KMS-11 (cell line): ENCODE results near the gene ELANE.
"Not testable (repeated sequence)": the region's sequence is repeated elsewhere in the genome, so short reads cannot be mapped to it uniquely, and the experiment has no call there.

Experiments used
- H2AFZ ChIP-seq: fragments of 200-600 bp; sonication (generic); 2 replicates; pipeline ENCODE4 v1.6.1; 2016; ENCODE audit warnings: antibody characterized with exemption, mixed run types, low read depth
- H3K27ac ChIP-seq: fragments of 200-600 bp; sonication (generic); 2 replicates; pipeline ENCODE4 v1.6.1; 2016; ENCODE audit warnings: mild to moderate bottlenecking, mixed run types
- H3K27me3 ChIP-seq: fragments of 200-600 bp; sonication (generic); 2 replicates; pipeline ENCODE4 v1.6.1; 2017; ENCODE audit warnings: mild to moderate bottlenecking, low read depth, mixed run types, moderate library complexity; ENCODE audit not compliant: insufficient read depth
- H3K36me3 ChIP-seq: fragments of 200-600 bp; sonication (generic); 2 replicates; pipeline ENCODE4 v1.6.1; 2017; ENCODE audit warnings: mild to moderate bottlenecking, mixed run types; ENCODE audit not compliant: insufficient read depth
- H3K4me1 ChIP-seq: fragments of 200-600 bp; sonication (generic); 2 replicates; pipeline ENCODE4 v1.6.1; 2016; ENCODE audit warnings: mild to moderate bottlenecking, low read depth, mixed run types; ENCODE audit not compliant: poor library complexity, severe bottlenecking
- H3K4me2 ChIP-seq: fragments of 200-600 bp; sonication (generic); 2 replicates; pipeline ENCODE4 v1.7.0; 2016; ENCODE audit warnings: mild to moderate bottlenecking, mixed run types
- H3K4me3 ChIP-seq: fragments of 200-600 bp; sonication (generic); IDR thresholded peaks from 2 replicates; pipeline ENCODE4 v1.6.1; 2017; ENCODE audit warnings: low read depth, low read length, mixed read lengths; ENCODE audit not compliant: insufficient read depth
- H3K79me2 ChIP-seq: fragments of 200-600 bp; sonication (generic); 2 replicates; pipeline ENCODE4 v1.6.1; 2016; ENCODE audit warnings: low read depth, mixed run types; ENCODE audit not compliant: insufficient read depth
- H3K9ac ChIP-seq: fragments of 200-600 bp; sonication (generic); 2 replicates; pipeline ENCODE4 v1.6.1; 2016; ENCODE audit warnings: mild to moderate bottlenecking, mixed run types
- H4K20me1 ChIP-seq: fragments of 200-600 bp; sonication (generic); 2 replicates; pipeline ENCODE4 v1.6.1; 2016; ENCODE audit warnings: mild to moderate bottlenecking, mixed run types; ENCODE audit not compliant: insufficient read depth
- CTCF ChIP-seq: fragments of 200-600 bp; sonication (generic); conservative IDR thresholded peaks from 2 replicates; pipeline ENCODE4 v1.6.1; 2017; ENCODE audit warnings: low read depth, mild to moderate bottlenecking, antibody characterized with exemption, low read length, moderate library complexity, mixed read lengths

The ELANE gene

GRCh38 chr19:848386-848921 lies 3.6 kb upstream of the ELANE start:
- H3K4me2 ChIP-seq: peak overlapping the region; percentile 96; the same call in 1 of the 2 replicates

GRCh38 chr19:849195-849594 lies 2.9 kb upstream of the ELANE start:
- H3K4me2 ChIP-seq, H3K4me3 ChIP-seq, H2AFZ ChIP-seq, H3K36me3 ChIP-seq, H3K27me3 ChIP-seq, H4K20me1 ChIP-seq, H3K9ac ChIP-seq, H3K27ac ChIP-seq: not testable (repeated sequence)
- peaks cover 25% of the 10 kb centered on the region for H3K4me1 ChIP-seq
- H3K79me2 ChIP-seq: peaks cover 21% of the 10 kb centered on the region

More at GRCh38 chr19:848386-848921, 3.6 kb upstream of the ELANE start:
- Histone ChIP-seq H3K9ac (no peak overlapping the region), H2AFZ (no peak overlapping the region), H4K20me1 (no peaks in the 10 kb centered on the region), H3K4me3 (no peak overlapping the region), H3K27ac (no peak overlapping the region), H3K36me3 (no peaks in the 10 kb centered on the region), H3K27me3 (no peaks in the 10 kb centered on the region), H3K4me1 (peaks cover 30% of the 10 kb centered on the region), H3K79me2 (peaks cover 21% of the 10 kb centered on the region)
- no peak for TF ChIP-seq CTCF

GRCh38 chr19:850221-850978 lies 1.7 kb upstream of the ELANE start:
- peaks cover 21% of the 10 kb centered on the region for H3K79me2 ChIP-seq
- no peak overlapping the region for H3K4me2 ChIP-seq
- no peaks in the 10 kb centered on the region for H4K20me1 ChIP-seq
- H2AFZ ChIP-seq: no peak overlapping the region
- no peak overlapping the region for H3K4me3 ChIP-seq
- H3K4me1 ChIP-seq: peaks cover 15% of the 10 kb centered on the region
- H3K36me3 ChIP-seq: no peaks in the 10 kb centered on the region
- no peak overlapping the region for H3K9ac ChIP-seq
- peaks cover 8% of the 10 kb centered on the region; the same call in 1 of the 2 replicates for H3K27me3 ChIP-seq
- no peak overlapping the region for H3K27ac ChIP-seq
- TF ChIP-seq CTCF: no peak

GRCh38 chr19:850979-851335 lies 1.1 kb upstream of the ELANE start:
- no peak overlapping the region for H3K4me3 ChIP-seq
- H4K20me1 ChIP-seq: no peaks in the 10 kb centered on the region
- no peaks in the 10 kb centered on the region for H3K36me3 ChIP-seq
- peaks cover 21% of the 10 kb centered on the region for H3K79me2 ChIP-seq
- no peak overlapping the region for H2AFZ ChIP-seq
- H3K27me3 ChIP-seq: peaks cover 8% of the 10 kb centered on the region; the same call in 1 of the 2 replicates
- TF ChIP-seq CTCF: no peak
- no peak overlapping the region for H3K27ac ChIP-seq
- no peak overlapping the region for H3K9ac ChIP-seq
- H3K4me2 ChIP-seq: no peak overlapping the region
- H3K4me1 ChIP-seq: peaks cover 15% of the 10 kb centered on the region
